GM19240 (cell line): Measurements from ENCODE around the gene SFI1.

ENCODE experiments used
- DNase-seq: peaks from one replicate; pipeline ENCODE4 v3.0.0; 2011; ENCODE audit warnings: low spot score; ENCODE audit not compliant: insufficient read length

SFI1 gene

DNA sequence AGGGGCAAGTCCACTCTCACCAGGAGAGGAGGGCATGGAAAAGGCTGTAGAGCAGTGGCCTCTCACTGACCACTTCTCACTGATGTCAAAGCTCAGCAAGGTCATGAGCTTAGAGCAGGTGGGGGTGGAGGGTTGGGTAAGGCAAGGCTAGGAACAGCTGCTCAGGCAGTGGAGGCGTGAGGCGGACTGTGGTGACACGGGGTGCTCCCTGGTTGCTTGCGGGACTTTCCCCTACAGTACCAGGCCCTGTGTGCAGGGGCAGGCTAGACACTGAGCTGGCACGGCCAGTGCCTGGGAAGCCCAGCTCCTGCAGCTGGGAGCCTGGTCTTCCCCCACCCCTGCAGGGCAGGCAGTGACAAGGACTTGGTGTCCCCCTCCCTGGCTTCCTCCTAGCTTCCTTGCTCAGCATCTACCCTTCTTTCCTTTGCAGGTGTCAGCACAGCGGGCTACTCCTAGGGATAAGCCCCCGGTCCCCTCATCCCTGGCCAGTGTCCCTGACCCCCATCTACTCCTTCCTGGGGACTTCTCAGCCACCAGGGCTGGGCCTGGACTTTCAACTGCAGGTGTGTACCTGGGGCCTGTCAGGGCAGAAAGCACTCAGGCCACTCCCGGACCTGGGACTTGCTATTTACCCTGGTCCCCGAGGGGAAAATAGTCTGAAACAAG, 120.1 kb downstream of the SFI1 start:
- peak; percentile 63 for DNase-seq

DNA sequence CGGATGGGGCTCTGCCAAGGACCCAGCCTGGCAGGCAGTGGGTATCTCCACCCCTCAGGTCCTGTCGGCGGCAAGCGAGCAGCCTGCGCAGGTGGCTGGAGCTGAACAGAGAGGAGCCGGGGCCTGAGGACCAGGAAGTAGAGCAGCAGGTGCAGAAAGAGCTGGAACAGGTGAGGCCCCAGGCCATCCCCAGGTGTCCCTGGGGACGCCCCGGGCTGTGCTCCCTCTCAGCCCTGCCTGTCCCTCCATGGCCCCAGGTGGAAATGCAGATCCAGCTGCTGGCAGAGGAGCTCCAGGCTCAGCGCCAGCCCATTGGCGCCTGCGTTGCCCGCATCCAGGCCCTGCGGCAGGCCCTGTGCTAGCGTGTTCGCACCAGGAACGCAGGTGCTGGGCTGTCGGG, 121.7 kb downstream of the SFI1 start:
- DNase-seq = no peak

DNA sequence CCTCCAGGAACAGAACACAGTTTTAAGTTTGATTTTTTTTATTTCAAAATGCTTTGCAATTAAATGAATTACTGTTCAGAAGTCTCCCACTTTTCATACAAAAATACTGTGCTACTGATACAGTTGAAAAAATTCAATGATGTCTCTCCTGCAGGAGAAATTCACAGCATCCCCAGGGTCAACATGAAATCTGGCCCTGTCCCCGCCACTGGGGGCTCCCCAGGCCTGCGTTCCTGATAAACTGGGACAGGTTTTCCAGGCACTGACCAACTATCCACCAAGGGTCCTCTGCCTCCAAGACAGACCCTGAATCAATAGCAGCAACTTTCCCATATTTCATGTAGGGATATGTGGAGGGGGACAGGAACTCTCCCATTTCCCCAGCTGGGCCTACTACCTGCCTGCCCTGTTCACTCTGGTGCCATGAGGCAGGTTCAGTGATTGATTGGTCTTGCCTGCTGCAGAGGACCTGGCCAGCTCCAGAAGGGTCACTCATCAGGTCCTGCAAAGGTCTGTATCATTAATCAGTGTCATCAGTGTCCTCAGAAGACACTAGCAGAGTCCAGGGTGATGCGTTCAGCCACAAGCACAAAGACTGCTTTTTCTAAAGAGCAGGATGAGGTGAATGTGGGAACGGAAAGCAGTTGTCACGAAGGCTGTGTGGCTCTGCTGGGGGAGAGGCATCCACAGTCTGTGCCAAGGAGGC, 122.3 kb downstream of the SFI1 start:
- DNase-seq = no peak

DNA sequence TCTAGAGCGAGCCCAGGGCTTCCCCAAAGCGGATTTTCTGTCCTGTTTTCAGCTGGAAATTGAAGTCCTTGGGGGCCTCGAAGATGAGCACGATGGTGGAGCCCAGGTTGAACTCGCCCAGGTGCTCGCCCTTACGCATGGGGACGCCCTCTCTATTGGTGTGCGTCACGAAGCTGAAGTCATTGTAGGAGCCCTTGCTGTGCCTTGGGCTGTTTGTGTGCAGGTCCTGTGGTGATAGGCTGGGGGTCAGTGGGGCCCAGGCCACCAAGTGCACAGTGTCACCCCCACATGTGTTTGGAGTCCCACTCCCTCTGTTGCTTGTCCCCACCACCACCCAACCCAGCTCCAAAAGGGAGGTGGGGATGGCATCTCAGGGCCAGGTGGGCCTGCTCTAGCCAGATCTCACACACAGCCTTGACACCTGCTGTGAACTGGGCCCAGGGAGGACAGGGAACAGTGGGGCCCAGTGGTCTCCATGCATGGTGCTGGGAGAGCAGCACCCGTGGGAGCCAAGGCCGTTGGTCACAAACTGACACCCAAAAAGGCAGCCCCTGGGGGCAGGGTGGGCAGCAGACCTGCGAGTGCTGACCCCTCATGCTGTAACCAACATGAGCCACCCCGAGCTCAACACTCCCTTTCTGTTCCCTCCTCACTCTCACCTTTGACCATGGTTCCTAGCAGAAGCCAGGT, 123.4 kb downstream of the SFI1 start:
- DNase-seq = no peak

DNA sequence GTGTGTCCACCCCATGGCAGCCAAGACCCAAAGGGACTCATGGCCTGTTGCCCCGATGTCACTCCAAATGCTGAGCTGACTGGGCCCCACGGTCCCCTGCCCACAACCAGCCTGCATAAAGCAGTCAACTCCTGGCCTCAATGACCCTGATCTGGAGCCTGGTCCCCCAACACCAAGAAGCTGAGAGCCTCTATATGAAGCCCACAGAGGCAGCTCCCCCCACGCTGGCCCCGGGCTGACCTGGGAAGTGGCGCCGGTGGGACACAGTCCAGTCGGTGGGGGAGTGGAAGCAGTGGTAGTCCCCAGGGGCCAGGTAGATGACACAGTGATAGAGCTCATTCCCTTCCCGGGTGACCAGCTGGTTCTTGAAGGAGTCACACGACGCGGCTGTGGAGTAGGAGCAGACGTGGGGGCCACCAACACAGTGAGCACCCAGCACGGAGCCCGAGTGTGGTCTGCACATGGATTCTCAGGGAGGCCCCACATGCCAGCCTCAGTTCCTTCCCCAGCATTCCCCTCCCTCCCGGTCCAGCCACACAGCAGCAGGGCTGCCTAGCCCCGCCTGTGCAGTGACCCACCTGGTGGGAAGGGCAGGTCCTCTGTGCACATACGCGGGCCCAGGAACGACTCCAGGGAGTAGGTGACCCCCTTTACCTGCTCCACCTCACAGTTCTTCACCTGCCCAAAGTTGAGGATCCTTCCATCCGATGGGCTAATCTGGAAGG, 124.6 kb downstream of the SFI1 start:
- DNase-seq = no peak

DNA sequence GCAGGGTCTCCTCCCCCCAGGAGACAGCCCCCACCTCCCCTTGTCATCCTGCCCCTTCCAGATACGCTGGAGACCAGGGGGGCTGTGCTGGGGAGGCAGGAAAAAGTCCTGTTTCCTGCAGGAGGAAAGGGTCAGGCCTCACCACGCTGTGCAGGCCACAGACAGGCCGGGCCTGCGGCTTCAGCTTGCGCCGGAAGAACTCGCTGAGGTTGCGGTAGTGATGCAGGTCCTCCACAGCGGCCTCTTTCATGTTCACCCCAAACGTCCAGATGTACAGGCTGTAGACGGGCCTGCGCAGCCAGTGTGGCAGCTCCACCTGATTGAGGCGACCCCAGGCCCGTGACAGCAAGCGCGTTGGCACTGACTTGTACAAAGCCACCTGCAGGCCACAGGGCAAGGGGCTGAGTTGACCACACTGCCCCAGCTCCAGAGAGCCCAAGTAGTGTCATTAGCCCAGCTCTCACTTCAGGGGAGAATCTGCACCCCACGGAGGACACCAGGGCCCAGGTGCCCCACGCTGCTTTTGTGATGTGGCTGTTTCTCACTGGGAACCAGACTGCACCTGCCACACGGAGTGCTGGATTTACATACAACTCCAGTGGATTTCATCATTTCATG, 125.3 kb downstream of the SFI1 start:
- DNase-seq = no peak

DNA sequence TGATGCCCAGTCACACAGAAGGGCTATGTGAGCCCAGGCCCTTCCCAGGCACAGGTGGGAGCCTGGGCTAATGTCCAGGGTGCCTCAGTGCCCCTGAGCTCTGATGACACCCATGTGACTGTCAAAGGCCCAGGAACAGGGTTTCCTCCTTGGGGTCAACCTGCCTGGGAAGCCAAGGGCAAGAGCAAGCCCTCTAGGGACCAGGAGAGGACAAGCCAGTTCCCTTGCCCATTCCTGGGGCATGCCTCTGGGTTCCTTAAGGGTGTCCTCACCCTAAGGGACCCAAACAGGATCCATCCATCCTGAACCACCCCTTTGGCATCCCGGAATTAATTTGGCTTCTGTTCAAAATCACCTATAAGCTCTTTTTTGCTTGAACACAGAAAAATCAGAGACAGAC, 126.6 kb downstream of the SFI1 start:
- no peak for DNase-seq

DNA sequence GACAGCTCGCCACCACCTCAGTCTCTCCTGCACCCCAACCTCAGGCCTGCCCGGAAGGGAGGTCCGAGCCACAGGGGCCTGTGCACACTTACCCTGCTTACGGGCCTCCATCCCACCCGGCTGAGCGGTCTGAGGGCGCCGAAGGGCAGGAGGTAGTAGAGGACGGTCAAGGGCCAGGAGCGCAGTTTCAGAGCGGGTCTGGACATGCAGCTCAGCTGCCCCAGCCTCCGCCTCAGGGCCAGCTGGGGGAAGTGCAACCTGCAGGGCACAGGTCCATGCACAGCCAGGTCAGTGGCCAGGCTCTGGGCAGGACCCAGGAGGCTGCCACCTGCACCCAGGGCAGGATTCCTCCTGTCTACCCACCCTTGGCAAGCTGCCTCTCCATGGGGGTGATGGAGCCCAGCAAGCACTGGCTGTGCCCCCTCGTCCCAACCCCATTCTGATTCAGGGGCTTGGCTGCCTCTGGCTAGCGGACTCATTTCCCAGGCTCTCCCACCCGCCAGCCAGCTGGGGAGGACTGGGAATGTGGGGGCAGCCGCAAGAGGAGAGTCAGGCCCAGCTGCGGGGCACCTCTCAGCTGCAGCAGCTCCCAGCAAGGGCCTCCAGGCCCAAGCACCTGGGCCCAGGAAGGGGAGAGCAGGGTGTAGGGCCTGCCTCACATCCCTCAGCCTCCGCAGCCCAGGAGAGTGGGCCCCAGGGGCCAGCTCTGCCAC, 127.4 kb downstream of the SFI1 start:
- DNase-seq = no peak

DNA sequence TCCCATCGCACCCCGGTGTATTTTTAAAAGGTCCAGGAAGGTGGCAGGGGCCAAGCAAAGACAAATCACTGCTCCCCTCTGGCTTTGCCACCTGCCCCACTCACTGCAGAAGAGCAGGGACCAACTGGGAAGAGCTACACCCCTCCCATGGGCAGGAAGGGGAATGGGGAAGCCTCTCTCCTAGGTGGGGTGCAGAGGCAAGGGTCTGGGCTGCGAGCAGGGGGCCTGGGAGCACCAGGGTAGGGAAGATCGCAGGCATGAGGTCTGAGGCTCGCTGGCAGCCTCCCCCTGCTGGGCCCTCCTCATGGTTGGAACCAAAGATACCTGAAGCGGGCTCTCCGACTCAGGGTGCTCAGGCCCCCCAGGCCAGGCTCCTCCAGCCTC, 128.9 kb downstream of the SFI1 start:
- DNase-seq = no peak

DNA sequence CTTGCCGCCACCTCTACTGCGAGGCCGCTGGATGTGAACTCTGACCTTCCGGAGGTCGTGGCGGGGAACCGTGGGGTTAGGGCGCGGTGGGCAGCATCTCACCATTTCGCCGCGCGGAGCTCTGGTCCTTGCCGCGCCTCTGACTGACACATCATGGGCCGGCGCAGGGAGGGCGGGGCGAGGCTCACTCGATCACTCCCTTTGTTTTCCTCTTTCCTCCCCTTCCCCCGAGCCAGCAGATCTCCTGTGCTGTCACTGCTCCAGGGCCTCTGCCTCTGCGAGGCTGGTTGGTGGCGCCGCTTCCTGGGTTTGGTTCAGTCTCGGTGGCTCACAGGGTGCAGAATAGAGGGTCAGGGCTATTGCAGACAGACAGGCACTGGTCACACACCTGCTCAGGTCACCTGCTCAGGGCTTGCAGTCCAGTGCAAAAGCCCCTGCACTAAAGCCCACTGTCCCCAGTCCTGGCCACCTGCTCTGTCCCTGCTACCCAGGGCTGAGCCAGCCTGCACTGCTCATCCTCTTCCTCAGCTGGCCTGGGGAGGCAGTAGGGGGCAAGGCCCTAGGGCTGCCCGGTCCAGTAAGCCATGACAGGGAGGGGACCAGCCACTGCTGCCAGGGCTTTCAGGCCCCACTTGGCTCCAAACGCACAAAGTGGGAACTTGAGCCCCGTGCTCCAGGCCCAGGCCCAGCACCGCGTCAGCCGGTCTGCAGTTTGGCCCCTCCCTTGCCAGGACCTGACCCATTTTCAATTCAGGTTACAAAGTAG, 129.5 kb downstream of the SFI1 start:
- no peak for DNase-seq

DNA sequence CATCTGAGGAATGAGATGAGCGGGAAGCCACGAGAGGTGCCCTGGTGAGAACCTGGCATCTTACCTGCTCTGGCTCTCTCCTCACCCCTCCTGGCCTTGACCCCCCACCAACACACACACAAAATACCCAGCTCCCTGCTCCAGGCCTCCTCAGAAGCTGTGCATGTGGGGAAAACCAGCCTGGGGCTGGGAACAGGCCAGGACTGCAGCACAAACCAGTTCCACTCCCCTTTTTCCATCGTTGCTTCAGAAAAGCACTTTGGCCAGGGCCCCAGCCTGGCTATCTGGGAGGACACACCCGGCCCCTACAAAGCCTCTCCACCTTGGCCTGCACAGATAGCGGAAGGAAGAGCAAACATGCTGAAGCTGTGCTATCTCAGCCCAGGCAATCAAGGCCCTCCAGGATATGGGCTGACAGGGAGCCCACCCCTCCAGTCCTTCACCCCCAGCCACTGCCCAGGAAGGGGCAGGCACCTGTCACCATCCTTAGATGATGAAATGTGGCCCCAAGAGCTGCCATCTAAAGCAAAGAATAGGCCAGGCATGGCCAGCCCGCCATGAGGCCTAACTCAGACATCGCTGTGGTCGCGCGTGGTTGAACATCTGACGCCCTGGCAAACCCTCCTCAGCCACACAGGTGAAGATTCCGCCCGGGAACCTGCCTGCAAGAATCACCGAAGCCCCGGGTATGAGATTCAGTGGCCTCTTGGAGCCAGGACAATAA, 130.3 kb downstream of the SFI1 start:
- DNase-seq = no peak

DNA sequence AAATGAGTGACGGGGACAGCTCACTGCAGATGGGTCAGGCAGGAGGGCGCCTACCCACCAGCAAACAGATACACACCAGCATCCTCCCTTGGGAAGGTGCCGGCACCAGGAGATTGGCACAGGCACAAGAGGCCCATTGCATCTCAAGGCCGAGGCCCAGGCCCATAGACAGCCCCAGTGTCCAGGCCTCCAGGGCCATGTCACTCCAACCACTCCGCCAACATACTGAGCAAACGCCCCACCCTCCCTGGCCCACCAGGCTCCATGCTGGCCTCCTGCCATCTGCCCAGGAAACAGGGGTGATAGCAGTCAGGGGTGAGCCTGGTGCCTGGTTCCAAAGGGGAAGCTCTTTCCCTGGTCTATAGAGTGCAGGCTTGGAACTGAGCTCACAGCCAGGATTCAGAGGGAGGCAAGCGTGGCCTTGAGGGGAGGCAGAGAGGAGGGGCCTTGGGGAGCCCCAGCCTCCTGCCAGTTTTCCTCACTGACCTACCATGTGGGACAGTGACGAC, 130.9 kb downstream of the SFI1 start:
- no peak for DNase-seq

DNA sequence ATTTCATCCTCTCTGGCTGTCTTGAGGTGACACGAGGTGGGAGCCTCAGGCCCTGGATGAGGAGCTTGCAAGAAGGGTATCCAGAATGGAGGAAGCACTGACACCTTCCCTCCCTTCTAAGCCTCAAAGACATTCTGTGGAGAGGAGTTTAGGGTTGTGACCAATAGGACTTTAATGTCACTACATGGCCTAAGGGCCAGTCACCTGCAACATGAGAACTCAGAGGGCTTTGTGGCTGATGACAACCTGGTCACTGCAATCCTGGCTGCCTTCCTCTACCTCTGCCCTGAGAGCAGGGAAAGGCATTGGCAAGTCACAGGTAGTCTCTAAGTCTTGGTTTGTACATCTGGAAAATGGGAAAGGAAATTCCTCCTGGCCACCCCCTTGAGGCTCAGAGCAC, 132.0 kb downstream of the SFI1 start:
- DNase-seq = no peak

DNA sequence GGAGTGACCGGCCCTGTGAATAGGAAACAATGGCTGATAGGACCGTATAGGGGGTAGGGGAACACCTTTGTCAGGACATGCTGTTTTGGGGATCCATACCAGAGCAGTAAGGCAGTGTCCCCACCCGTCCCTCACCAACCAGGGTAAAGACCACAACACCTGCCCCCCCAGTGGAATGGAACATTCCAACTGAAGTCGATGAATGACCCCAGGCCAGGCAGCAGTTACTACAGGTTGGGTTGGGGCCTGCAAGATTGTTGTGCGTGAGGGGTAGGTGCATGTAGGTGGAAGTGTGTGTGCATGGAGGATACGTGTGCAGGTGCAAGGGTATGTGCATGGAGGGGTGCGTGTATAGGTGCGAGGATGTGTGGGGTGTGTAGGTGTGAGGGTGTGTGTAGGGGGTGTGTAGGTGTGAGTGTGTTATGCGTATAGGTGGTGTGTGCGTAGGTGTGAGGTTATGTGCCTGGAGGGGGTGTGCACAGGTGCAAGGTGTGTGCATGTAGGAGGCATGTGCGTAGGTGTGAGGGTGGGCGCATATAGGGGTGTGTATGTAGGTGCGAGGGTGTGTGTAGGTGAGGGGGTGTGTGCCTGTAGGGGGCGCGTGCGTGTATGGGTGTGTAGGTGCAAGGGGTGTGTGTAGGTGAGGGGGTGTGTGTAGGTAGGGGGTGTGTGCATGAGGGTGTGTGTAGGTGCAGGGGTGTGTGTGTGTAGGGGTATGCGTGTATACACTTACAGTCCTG, 132.8 kb downstream of the SFI1 start:
- no peak for DNase-seq

DNA sequence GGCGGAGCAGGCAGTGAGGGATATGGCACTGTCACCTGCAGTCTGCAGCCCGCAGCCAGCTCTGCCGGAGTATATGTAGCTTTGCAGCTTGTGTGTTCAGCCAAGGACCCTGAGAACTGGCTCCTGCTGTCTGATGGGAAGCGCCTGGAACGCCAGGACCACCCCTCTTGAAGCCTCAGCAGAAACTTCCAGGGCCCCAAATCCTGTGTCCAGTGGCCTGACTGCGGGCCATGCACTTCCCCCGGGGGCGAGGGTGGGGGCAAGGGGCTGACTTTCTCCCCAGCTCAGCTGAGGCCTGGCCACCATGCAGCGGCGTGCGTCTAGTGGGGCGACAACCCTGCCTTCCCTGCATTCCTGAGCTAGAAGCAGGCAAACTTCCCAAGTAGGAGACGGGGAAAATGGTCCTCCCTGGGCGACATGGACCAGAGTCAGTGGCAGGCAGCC, 133.4 kb downstream of the SFI1 start:
- no peak for DNase-seq

DNA sequence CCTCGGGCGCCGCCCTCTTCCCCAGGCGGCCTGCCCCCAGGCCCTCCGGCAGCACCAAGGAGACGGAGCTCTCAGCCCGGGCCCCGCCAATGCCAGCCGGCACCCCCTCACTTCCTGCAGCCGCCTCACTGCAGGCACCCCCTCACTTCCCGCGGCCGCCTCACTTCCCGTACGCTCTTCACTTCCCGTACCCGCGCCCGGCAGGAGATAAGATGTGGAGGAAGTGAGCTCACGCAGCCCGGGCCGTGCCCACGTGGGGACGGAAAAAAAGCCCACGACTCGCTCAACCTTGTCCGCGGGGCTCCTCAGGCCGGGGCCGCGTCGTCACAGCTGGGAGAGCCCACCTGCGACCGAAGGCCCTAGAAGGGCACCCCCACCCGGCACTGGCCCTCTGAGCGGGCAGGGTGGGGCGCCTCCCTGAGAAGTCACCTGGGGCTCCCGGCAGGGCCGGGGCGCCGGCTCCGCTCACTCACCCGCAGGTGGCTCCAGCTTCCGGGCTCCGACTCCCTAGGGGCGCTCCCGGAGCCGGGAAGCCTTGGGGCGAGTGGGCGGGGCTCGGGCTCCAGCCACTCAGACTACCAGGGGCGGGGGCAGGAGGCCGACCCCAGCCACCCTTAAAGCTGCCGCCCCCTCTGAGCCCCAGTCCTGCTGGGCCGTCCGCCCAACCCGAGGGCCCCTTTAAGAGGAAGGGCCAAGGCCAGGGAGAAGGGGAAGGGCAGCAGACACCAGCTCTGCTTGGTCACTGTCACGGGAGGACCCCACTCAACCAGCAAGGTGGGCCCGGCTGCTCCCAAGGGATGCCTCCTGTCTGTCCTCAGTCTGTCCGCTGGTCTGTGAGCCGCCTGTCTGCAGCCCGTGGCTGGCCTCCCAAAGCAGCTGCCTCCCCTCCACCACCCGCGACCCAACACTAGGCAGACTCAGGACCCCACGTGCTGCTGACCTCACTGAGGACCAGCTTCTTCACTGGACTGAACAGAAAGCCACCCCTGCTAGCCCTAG, 134.3 kb downstream of the SFI1 start:
- peak; percentile 79 for DNase-seq

DNA sequence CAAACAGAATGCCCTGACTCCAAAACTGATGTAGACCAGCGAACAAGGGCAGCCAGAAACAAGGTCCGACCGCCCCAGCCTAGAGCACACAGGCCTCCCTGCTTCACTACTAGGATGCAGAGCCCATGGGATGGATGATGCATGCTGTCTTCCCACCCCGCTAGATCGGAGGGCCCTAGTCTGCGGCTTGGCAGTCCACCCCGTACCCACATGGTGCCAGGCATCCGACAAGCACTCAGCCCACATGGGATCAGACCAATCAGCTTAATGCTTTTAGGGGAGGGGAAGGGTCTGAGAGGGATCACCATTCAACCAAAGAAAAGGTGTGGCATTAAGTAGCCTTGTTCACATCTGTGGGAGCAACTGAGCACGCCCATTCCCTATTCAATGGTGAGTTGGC, 135.1 kb downstream of the SFI1 start:
- no peak for DNase-seq
